Measurements from ENCODE around the gene RNU6-8. TPM values are rescaled to one million over a fixed set of nuclear protein-coding genes. Genes with fewer than 3 reads are reported as not detected.

The RNU6-8 gene
- total RNA-seq, 1 experiment from 2014 or later: not detected

Other genes starting within 250 kb of the RNU6-8 start
- 52.5 and 66.9 TPM in 2 replicates for gene ARHGAP5, start 126.0 kb downstream of the RNU6-8 start, total RNA-seq (2014; rRNA removed; shearing (Covaris generic))
- not detected in 2 replicates for gene RNU6-7, start 1.2 kb downstream of the RNU6-8 start, total RNA-seq (2014; rRNA removed; shearing (Covaris generic))
- 1.6 and 3.0 TPM in 2 replicates for gene AKAP6, start 126.0 kb upstream of the RNU6-8 start, total RNA-seq (2014; rRNA removed; shearing (Covaris generic))

All from RPMI7951 (cell line).